Subcutaneous preadipocyte (primary cell): ENCODE data around the gene TEDC2. TPM values are rescaled to one million over a fixed set of nuclear protein-coding genes. Genes with fewer than 3 reads are reported as not detected.
A peak's percentile ranks its signal among the peaks of the same experiment; 100 is the strongest.

Source experiments
- small RNA-seq: library from RNA; depleted of rRNA; stranded (forward); fragments of <200 nt; gene quantifications from one replicate; pipeline ENCODE3, GENCODE V24; 2012
- total RNA-seq: library from RNA; depleted of rRNA; stranded (reverse); fragments of >200 nt; gene quantifications from 2 replicates; pipeline ENCODE4 v1.2.3, GENCODE V29; 2012

TEDC2 gene, protein sequence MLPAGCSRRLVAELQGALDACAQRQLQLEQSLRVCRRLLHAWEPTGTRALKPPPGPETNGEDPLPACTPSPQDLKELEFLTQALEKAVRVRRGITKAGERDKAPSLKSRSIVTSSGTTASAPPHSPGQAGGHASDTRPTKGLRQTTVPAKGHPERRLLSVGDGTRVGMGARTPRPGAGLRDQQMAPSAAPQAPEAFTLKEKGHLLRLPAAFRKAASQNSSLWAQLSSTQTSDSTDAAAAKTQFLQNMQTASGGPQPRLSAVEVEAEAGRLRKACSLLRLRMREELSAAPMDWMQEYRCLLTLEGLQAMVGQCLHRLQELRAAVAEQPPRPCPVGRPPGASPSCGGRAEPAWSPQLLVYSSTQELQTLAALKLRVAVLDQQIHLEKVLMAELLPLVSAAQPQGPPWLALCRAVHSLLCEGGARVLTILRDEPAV
- total RNA-seq = 6.2 and 12.1 TPM in 2 replicates

DNA sequence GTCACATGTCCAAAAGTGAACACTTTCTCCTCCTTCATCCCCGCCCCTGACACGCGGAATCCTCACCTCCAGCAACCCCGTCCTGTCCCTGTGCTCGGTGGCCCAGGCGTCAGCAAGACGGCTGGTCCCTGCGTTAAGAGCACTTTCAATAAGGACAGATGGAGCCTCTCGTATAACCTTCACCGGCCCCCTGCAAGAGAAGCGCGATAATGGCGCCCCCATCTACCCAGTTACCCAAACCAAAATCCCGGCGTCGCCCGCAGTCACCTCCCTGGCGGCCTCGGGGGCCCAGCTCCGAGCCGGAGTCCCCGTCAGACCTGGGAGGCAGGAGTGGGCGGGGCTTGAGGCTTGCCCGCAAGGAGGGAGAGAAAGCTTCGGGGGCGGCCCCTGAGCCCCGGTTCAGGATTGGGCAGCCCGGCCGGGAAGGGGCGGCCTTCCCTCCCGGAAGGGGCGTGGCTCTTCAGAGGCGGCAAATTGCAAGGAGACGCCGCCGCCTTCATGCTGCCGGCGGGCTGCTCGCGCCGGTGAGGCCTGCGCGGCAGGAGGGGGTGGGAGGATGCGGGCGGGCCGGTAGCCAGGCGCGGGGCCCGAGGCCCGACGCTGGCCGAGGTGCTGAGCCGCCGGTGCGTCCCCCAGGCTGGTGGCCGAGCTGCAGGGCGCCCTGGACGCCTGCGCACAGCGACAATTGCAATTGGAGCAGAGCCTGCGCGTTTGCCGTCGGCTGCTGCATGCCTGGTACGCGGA lies at the start of gene TEDC2:
Gene TEDC2 (plus strand): TSS at position 463 of the 744 bp plus-strand sequence. CDS start 36 bp downstream, at position 499.

DNA sequence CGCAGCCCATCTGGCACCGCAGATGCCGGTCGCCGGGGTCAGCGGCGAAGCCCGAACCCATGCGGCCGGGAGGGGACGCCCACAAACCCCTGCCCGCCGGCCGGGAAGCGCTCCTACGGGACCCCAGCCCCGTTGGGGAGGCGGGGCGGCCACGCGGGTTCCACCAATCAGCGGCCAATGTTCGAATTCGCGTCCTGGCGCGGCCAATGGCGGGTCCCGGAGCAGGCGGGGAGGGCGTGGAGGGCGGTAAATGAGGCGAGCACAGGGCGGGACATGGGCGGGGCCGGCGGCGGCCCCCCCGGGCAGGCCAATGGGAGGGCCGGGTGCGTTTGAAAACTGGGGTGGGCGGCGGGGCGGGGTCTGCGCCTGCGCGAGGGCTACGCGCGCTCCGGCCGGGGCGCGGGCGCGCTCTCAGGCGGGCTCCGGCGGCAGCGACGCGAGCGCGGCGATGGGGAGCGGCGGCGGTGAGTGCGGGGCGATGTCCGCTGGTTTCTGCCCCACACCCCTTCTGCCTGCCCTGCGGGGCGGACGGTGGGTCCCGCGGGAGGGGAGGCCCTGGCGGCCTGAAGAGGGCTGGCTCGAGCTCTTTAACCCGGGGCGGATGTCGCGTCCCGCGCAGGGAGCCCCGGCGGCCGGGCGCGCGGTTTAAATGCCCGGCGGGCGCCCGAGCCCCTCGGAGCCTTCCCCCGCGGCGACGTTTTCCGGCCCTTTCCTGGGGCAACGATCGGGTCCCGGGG lies 30.7 kb upstream of the TEDC2 start, which contains the start of gene CCNF:
Gene CCNF (plus strand): TSS at position 414 of the 737 bp plus-strand sequence. CDS start 35 bp downstream, at position 449.

DNA sequence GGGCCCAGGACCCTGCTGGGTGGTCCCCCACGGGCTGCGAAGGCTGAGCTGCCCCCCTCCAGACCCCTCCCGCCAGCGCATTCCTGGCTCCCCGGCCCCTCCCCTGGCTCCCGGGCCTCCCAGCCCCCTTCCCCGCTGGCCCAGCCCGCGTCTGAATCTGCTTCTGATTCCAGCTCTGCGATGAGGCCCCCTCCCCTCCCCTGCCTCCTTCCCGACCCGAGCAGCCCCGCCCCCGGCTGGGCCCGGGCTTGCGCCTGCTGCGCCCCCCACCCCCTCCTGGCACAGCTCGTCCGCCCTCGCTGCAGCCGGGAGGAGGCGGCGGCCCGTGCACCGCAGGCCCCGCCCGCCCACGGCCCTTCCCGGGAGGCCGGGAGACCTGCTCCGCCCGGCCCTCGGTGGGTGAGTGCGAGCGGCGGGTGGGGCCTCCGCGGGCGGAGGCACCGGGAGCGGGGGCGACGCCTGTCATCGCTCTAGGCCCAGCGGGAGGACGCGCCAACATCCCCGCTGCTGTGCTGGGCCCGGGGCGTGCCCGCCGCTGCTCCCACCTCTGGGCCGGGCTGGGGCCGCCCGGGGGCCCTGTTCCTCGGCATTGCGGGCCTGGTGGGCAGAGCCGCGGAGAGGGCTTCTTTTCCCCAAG lies 11.2 kb downstream of the TEDC2 start, which contains the start of gene NTN3:
Gene NTN3 (plus strand): TSS at position 282 of the 637 bp plus-strand sequence. CDS start 405 bp downstream, outside the sequence.

DNA sequence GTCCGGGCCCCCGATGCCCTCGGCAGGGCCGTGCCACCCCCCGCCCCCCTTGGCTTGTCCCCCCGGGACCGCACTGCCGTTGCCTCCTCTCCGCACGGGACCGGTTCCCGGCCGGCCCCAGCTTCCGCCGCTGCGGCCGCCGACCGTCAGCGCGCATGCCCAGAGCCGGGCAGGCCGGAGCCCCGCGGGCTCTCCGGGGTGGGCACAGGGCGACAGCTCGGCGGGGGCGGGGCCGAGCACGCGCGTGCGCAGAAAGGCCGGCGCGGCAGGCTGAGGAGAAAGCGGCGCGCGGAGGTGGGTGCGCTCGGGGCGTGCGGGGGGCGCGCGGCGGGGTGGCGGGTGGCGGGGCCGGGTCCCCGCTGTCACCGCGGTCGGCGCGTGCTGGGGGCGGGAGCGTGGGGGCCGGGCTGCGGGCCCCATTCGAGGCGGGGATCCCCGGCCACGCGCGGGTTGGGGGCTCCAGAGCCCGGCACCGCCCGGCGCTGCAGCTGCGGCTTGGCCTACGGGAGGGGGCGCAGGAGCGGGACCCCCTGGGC lies 15.0 kb downstream of the TEDC2 start, which contains the start of gene TBC1D24:
Gene TBC1D24 (plus strand): TSS at position 251 of the 536 bp plus-strand sequence. CDS start 21,022 bp downstream, outside the sequence.

DNA sequence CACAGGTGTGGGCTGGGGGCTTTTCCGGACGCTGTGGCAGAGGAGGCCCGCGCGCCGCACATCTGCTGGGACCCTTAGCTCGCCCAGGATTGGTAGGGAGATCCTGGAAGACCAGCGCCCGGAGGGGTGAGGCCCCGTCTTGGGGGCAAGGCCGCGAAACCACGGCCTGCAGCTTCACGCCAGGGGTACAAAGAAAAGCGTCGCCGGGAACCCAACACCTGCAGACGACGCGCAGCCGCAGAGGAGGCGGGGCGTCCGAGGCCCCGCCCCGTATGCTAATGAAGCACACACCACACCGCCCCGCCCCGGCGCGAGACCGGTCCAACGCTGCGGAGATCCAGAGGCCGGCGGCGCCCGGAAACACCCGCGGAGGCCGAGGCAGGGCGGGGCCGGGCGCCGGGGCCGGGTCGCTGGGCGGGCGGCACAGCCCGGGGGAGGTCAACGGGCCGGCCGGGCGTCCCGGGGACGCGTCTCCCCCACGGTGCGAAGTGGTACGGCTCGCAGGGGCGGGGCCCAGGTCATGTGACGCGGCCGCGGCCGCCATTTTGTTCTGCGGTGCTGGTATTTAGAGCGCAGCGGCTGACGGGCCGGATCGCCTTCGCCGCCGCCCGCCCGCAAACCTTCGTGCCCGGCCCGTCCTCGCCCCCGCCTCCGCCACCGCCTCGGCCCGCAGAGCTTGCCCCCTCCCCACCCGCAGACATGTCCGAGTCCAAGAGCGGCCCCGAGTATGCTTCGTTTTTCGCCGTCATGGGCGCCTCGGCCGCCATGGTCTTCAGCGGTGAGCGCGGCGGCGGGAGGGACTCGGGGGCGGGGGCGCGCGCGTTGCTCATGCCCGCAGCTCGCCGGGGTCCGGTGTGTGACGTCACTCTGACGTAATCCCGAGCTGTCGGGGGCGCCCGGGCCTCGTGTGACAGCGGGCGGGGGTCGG lies 53.8 kb downstream of the TEDC2 start, which contains the start of gene ATP6V0C:
Gene ATP6V0C (plus strand): TSS at position 548 of the 928 bp plus-strand sequence. CDS start 152 bp downstream, at position 700.

Small RNA genes within 50 kb of the gene (small RNA-seq; reads per million reads assigned to genes)
- 0.55 reads per million, percentile 33 among the genes with 10 or more reads in this experiment for gene MIR6768

Other genes with a start within 250 kb of the TEDC2 start
- gene BRICD5, start 249.2 kb upstream of the TEDC2 start, total RNA-seq = 0.37 and 1.6 TPM in 2 replicates
- gene PGP, start 245.3 kb upstream of the TEDC2 start, total RNA-seq = 17.3 and 23.5 TPM in 2 replicates
- 30.1 and 34.4 TPM in 2 replicates for gene E4F1, start 236.5 kb upstream of the TEDC2 start, total RNA-seq
- under 0.01 and 1.2 TPM in 2 replicates for gene DNASE1L2, start 223.7 kb upstream of the TEDC2 start, total RNA-seq
- 29.9 and 30.5 TPM in 2 replicates for gene ECI1, start 208.5 kb upstream of the TEDC2 start, total RNA-seq
- 81.6 and 118 TPM in 2 replicates for gene RNPS1, start 192.0 kb upstream of the TEDC2 start, total RNA-seq
- gene ABCA3, start 119.4 kb upstream of the TEDC2 start, total RNA-seq = 0.39 and 0.73 TPM in 2 replicates
- gene CCNF, start 30.7 kb upstream of the TEDC2 start, total RNA-seq = 27.2 and 40.3 TPM in 2 replicates
- under 0.01 and 0.20 TPM in 2 replicates for gene NTN3, start 11.2 kb downstream of the TEDC2 start, total RNA-seq
- 11.0 and 16.2 TPM in 2 replicates for gene TBC1D24, start 15.0 kb downstream of the TEDC2 start, total RNA-seq
- gene ATP6V0C, start 53.8 kb downstream of the TEDC2 start, total RNA-seq = 19.1 and 19.2 TPM in 2 replicates
- gene AMDHD2, start 60.3 kb downstream of the TEDC2 start, total RNA-seq = 60.3 and 62.6 TPM in 2 replicates
- gene CEMP1, start 71.3 kb downstream of the TEDC2 start, total RNA-seq = 0.20 TPM in 1 of 2 replicates, not detected in the other
- gene PDPK1, start 77.9 kb downstream of the TEDC2 start, total RNA-seq = 23.1 and 24.0 TPM in 2 replicates
- 15.8 and 21.7 TPM in 2 replicates for gene KCTD5, start 222.4 kb downstream of the TEDC2 start, total RNA-seq